Activated CD4-positive, alpha-beta T cell treated with anti-CD3 and anti-CD28 coated beads, Interleukin-2, amount 50 U/mL, for 4 hours (primary cell): Measurements from ENCODE around the gene PAN2.

Experiments used
- DNase-seq, 2 experiments: peaks; one replicate each; pipeline ENCODE4 v3.0.0-alpha.2; 2020

Gene PAN2

GRCh38 chr12:56267443-56268071 lies 66.2 kb downstream of the PAN2 start:
- DNase-seq = no peak

DNA sequence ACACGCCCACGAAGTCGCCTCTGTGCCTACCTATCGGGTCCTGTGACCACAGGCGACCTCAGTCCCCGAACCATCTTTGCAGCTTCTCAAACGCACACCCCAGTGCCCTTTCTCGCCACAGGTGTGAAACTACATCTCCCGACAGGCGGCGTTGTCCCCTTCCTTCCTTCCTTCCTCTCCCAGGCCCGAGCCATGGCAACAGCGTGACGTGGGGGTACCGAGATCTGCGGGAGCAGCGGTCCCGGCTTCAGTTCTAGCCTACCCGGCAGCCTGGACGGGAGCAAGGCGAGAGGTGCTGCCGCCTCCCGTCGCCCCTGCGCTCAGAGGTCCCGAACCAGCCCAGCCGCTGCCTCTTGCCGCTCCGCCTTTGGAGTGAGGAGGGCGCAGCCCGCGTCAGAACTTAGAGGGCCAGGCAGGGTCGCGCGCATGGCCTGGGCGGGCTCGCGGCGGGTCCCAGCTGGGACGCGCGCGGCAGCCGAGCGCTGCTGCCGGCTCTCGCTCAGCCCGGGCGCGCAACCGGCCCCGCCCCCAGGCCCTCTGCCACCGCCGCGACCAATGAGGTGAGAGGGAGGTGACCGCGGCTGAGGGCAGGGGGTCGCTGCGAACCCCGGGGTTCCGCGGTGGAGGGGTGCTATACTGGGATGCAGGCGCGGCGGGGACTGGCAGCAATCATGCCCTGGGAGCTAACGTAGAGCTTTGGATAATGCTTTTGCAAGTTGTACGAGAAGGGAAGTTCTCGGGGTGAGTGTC lies 66.9 kb downstream of the PAN2 start, which contains the start of gene COQ10A:
Gene COQ10A, plus strand, starts transcription at position 250 of the 750 bp plus-strand sequence. Its CDS starts 177 bp downstream, at position 427.
- peak; percentile 89 to 91 for DNase-seq
